HuH-7 (cell line): ENCODE data around the gene CTSE.
"Not testable (repeated sequence)": the region's sequence is repeated elsewhere in the genome, so short reads cannot be mapped to it uniquely, and the experiment has no call there.

ENCODE experiments used
- DNase-seq: peaks from one replicate; pipeline ENCODE4 v3.0.0; 2011; ENCODE audit warnings: low spot score

Gene CTSE

GRCh38 chr1:206023695-206024094 is at the start of gene CTSE:
Gene CTSE (minus strand): TSS chr1:206023895. CDS start chr1:206023791, 104 bp downstream.
- DNase-seq, result no peak

GRCh38 chr1:206070627-206071304 is 47.1 kb upstream of the CTSE start:
- no peak for DNase-seq

GRCh38 chr1:206068314-206068713 is 44.6 kb upstream of the CTSE start:
- no peak for DNase-seq

GRCh38 chr1:206067486-206068227 is 44.0 kb upstream of the CTSE start:
- DNase-seq, result no peak

- DNase-seq, result no peak
These were observed 42.9 kb upstream of the CTSE start for GRCh38 chr1:206066479-206067171.

- no peak for DNase-seq
These were observed 42.0 kb upstream of the CTSE start for GRCh38 chr1:206065547-206066145.

- not testable (repeated sequence) for DNase-seq
These were observed 40.8 kb upstream of the CTSE start for GRCh38 chr1:206064501-206064900.

- not testable (repeated sequence) for DNase-seq
These were observed 40.3 kb upstream of the CTSE start for GRCh38 chr1:206064001-206064400.

- no peak for DNase-seq
These were observed 38.8 kb upstream of the CTSE start for GRCh38 chr1:206062464-206062863.

- DNase-seq, result no peak
These were observed 37.1 kb upstream of the CTSE start for GRCh38 chr1:206060844-206061243.

- DNase-seq, result no peak
These were observed 35.7 kb upstream of the CTSE start for GRCh38 chr1:206059355-206059915.

- DNase-seq, result no peak
These were observed 35.2 kb upstream of the CTSE start for GRCh38 chr1:206058927-206059292.

GRCh38 chr1:206058289-206058926 is 34.7 kb upstream of the CTSE start:
- DNase-seq, result not testable (repeated sequence)

GRCh38 chr1:206055639-206056323 is 32.1 kb upstream of the CTSE start:
- not testable (repeated sequence) for DNase-seq

- not testable (repeated sequence) for DNase-seq
These were observed 31.5 kb upstream of the CTSE start for GRCh38 chr1:206055069-206055625.

GRCh38 chr1:206053616-206054015 is 29.9 kb upstream of the CTSE start:
- not testable (repeated sequence) for DNase-seq

GRCh38 chr1:206052919-206053610 is 29.4 kb upstream of the CTSE start, which contains the start of gene RHEX:
Gene RHEX (plus strand): TSS chr1:206053173. CDS start chr1:206097829, 44,656 bp downstream.
- DNase-seq, result not testable (repeated sequence)

GRCh38 chr1:206052231-206052865 is 28.7 kb upstream of the CTSE start:
- DNase-seq, result not testable (repeated sequence)

GRCh38 chr1:206050655-206051235 is 27.1 kb upstream of the CTSE start:
- DNase-seq, result no peak
